NCI-H2196 (cell line): ENCODE measurements around the gene JKAMP.

Source experiments
- DNase-seq: peaks from one replicate; lab custom pipeline; 2025; ENCODE audit not compliant: unreplicated experiment; lab: John Stamatoyannopoulos, UW

JKAMP gene

GRCh38 chr14:59537476-59537875 is 53.2 kb downstream of the JKAMP start:
- DNase-seq, result no peak

- DNase-seq, result no peak
Measured at GRCh38 chr14:59538936-59539335, 54.6 kb downstream of the JKAMP start.

- no peak for DNase-seq
Measured at GRCh38 chr14:59540852-59541251, 56.5 kb downstream of the JKAMP start.

- DNase-seq, result no peak
Measured at GRCh38 chr14:59541731-59542130, 57.4 kb downstream of the JKAMP start.

- DNase-seq, result no peak
Measured at GRCh38 chr14:59543873-59544272, 59.6 kb downstream of the JKAMP start.

- no peak for DNase-seq
Measured at GRCh38 chr14:59547310-59547709, 63.0 kb downstream of the JKAMP start.
